ENCODE results near the gene ATP6V0A4. TPM values are rescaled to one million over a fixed set of nuclear protein-coding genes. Genes with fewer than 3 reads are reported as not detected.

The ATP6V0A4 gene
- polyA plus RNA-seq, 1 of the 3 experiments (the other 2 are of a cell fraction) = not detected

DNA sequence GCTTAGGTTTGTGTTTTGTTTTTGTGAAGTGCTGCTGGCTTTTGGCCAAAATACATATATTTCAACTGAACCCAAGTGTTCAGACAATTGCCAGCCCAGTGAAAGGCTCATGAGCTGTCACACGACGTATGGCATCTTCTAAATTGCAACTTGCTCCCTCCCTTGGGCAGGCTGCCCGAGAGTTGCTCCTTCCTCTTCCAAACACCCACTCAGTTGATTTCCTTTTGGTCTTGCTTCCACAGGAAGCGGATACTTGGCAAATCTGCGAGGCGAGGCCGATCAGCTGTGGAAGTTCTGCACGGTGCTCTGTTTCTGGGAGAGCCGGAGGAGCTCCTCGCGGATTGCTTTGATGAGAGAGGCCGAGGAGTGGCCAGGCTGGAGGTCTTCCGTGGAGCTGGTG lies 39.6 kb upstream of the ATP6V0A4 start:
- no peak for DNase-seq
- CTCF ChIA-PET = interaction anchor here (1.2 kb wide), 1 partner anchor 9 kb away, joined by 3 read pairs; no protein-coding TSS in a partner anchor
- H4K20me1 ChIP-seq (ENCODE audit: insufficient read depth) = no peaks in the 10 kb centered on the region
- peaks cover 17 to 56% of the 10 kb centered on the region in 2 experiments for H3K36me3 ChIP-seq (replicated peaks in 1 of 2; ENCODE audit: control insufficient read depth in 1 of 2, insufficient read depth in 2 of 2, low read length in 1 of 2)
- no peak for TF ChIP-seq RXRA (IDR thresholded peaks at IDR 0.05; ENCODE audit: borderline replicate concordance, low read depth)
- TF ChIP-seq USF1 (IDR thresholded peaks at IDR 0.05; ENCODE audit: borderline replicate concordance, low read depth) = no peak
- no peak for TF ChIP-seq SIN3A (IDR thresholded peaks at IDR 0.05; ENCODE audit: borderline replicate concordance, low read depth, low read length)
- no peak for TF ChIP-seq EZH2phosphoT487 (IDR thresholded peaks at IDR 0.05; ENCODE audit: borderline replicate concordance, low read depth)
- TF ChIP-seq ZBTB33 (IDR thresholded peaks at IDR 0.05; ENCODE audit: borderline replicate concordance, low read depth) = no peak
- TF ChIP-seq MAX (IDR thresholded peaks at IDR 0.05; ENCODE audit: low read depth) = no peak
- TF ChIP-seq RAD21 (IDR thresholded peaks at IDR 0.05; ENCODE audit: low read length) = no peak
- no peak for TF ChIP-seq MEF2A (IDR thresholded peaks at IDR 0.05; ENCODE audit: borderline replicate concordance, low read depth)
- no peak for TF ChIP-seq NRF1 (IDR thresholded peaks at IDR 0.05; ENCODE audit: low read depth, low read length)
- no peak for TF ChIP-seq TCF12 (IDR thresholded peaks at IDR 0.05)
- TF ChIP-seq YY1 (IDR thresholded peaks at IDR 0.05; ENCODE audit: low read depth) = no peak
- TF ChIP-seq FOXM1 (IDR thresholded peaks at IDR 0.05; ENCODE audit: low read depth) = no peak
- TF ChIP-seq, protein P1, sequence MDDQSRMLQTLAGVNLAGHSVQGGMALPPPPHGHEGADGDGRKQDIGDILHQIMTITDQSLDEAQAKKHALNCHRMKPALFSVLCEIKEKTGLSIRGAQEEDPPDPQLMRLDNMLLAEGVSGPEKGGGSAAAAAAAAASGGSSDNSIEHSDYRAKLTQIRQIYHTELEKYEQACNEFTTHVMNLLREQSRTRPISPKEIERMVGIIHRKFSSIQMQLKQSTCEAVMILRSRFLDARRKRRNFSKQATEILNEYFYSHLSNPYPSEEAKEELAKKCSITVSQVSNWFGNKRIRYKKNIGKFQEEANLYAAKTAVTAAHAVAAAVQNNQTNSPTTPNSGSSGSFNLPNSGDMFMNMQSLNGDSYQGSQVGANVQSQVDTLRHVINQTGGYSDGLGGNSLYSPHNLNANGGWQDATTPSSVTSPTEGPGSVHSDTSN (IDR thresholded peaks at IDR 0.05) = no peak
- TF ChIP-seq, protein P2, sequence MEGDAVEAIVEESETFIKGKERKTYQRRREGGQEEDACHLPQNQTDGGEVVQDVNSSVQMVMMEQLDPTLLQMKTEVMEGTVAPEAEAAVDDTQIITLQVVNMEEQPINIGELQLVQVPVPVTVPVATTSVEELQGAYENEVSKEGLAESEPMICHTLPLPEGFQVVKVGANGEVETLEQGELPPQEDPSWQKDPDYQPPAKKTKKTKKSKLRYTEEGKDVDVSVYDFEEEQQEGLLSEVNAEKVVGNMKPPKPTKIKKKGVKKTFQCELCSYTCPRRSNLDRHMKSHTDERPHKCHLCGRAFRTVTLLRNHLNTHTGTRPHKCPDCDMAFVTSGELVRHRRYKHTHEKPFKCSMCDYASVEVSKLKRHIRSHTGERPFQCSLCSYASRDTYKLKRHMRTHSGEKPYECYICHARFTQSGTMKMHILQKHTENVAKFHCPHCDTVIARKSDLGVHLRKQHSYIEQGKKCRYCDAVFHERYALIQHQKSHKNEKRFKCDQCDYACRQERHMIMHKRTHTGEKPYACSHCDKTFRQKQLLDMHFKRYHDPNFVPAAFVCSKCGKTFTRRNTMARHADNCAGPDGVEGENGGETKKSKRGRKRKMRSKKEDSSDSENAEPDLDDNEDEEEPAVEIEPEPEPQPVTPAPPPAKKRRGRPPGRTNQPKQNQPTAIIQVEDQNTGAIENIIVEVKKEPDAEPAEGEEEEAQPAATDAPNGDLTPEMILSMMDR (IDR thresholded peaks at IDR 0.05) = no peak
- TF ChIP-seq RCOR1 (IDR thresholded peaks at IDR 0.05; ENCODE audit: low read length) = no peak
- no peak for TF ChIP-seq POLR2AphosphoS5 (IDR thresholded peaks at IDR 0.05; ENCODE audit: low read depth, low read length)
- TF ChIP-seq, protein P3, sequence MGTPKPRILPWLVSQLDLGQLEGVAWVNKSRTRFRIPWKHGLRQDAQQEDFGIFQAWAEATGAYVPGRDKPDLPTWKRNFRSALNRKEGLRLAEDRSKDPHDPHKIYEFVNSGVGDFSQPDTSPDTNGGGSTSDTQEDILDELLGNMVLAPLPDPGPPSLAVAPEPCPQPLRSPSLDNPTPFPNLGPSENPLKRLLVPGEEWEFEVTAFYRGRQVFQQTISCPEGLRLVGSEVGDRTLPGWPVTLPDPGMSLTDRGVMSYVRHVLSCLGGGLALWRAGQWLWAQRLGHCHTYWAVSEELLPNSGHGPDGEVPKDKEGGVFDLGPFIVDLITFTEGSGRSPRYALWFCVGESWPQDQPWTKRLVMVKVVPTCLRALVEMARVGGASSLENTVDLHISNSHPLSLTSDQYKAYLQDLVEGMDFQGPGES (IDR thresholded peaks at IDR 0.05; ENCODE audit: low read depth, low read length) = no peak
- no peak for TF ChIP-seq EP300 (IDR thresholded peaks at IDR 0.05; ENCODE audit: borderline replicate concordance in 1 of 2, low read depth in 1 of 2, low read length in 1 of 2)
- no peak for TF ChIP-seq NFIC (IDR thresholded peaks at IDR 0.05; ENCODE audit: borderline replicate concordance)
- WGBS (ENCODE audit: low lambda C conversion rate) = 97% methylated on average over 13 of the region's 13 CpGs
- no peak overlapping the region for H3K4me3 ChIP-seq (ENCODE audit: low read depth in 2 of 2, low read length in 1 of 2)
- H3K9ac ChIP-seq = no peak overlapping the region
- no peak overlapping the region for H3K4me2 ChIP-seq
- 0 out of 4 replicates have a peak, but pooled peaks cover 0 to 9% of the 10 kb centered on the region in 2 experiments for H3K4me1 ChIP-seq (ENCODE audit: control insufficient read depth in 1 of 2, insufficient read depth in 2 of 2, low read depth in 1 of 2, low read length in 1 of 2)
- no peaks in the 10 kb centered on the region for H3K79me2 ChIP-seq (ENCODE audit: insufficient read depth)
- no peak overlapping the region for H2AFZ ChIP-seq (ENCODE audit: low read depth)
- no peaks in the 10 kb centered on the region for H3F3A ChIP-seq (replicated peaks; ENCODE audit: insufficient read depth)
- POLR2A ChIA-PET = no interaction called here
- no peaks in the 10 kb centered on the region for H3K9me3 ChIP-seq
- H3K27me3 ChIP-seq (ENCODE audit: insufficient read depth) = no peaks in the 10 kb centered on the region
- no peaks in the 10 kb centered on the region for H3K9me2 ChIP-seq
- no peak overlapping the region for H3K27ac ChIP-seq (ENCODE audit: low read depth in 2 of 2, low read length in 1 of 2)
